GM12878 (cell line): ENCODE results near the gene NLRC5. TPM values are rescaled to one million over a fixed set of nuclear protein-coding genes. Genes with fewer than 3 reads are reported as not detected.

ENCODE experiments used
- ATF7 ChIP-seq: fragments of 450-650 bp; IDR thresholded peaks from 2 replicates; pipeline ENCODE4 v1.6.1; 2016; ENCODE audit warnings: low read depth, mild to moderate bottlenecking
- BHLHE40 ChIP-seq, 2 experiments: fragments of 450-650 bp in 1 of 2; IDR thresholded peaks; 2 replicates each; pipeline ENCODE4 v1.6.1; 2011 to 2017; ENCODE audit warnings: low read depth in 2 of 2, borderline replicate concordance in 1 of 2, improper control_type of control experiment in 1 of 2, low read length in 1 of 2, mild to moderate bottlenecking in 1 of 2
- POLR2AphosphoS5 ChIP-seq: IDR thresholded peaks from 2 replicates; pipeline ENCODE4 v1.6.1; 2011; ENCODE audit warnings: mild to moderate bottlenecking, low read length, inconsistent platforms
- ZBED1 ChIP-seq: IDR thresholded peaks from 2 replicates; pipeline ENCODE4 v1.6.1; 2016; ENCODE audit warnings: borderline replicate concordance
- polyA plus RNA-seq, 11 experiments: library from polyadenylated mRNA; depleted of rRNA in 4 of 11; unstranded in 6 of 11; stranded (reverse) in 5 of 11; fragments of >200 nt; fragmentation: Nextera tagmentation in 4 of 11; fragmentation: Illumina TruSeq in 1 of 11; extraction: Ambion mirVana in 4 of 11; extraction: Trizol in 1 of 11; gene quantifications; 1 replicate in 1 of 11; 2 replicates in 10 of 11; pipeline versions ENCODE4 v1.2.1 to v1.2.3, GENCODE V29; 2011 to 2016; ENCODE audit warnings: inconsistent platforms in 2 of 11, missing spikeins in 2 of 11, low read depth in 1 of 11
- total RNA-seq, 4 experiments: library from RNA; depleted of rRNA in 3 of 4; stranded (reverse); fragments of >200 nt in 3 of 4; fragmentation: Illumina TruSeq in 1 of 4; extraction: Trizol in 1 of 4; gene quantifications; 2 replicates each; pipeline versions ENCODE4 v1.2.1 to v1.2.3, GENCODE V29; 2013 to 2021
- TF ChIP-seq, protein P1 (sequence below): IDR thresholded peaks from 2 replicates; pipeline ENCODE4 v1.6.1; 2011; ENCODE audit warnings: borderline replicate concordance, low read depth, mild to moderate bottlenecking, moderate library complexity, low read length; ENCODE audit not compliant: insufficient read depth, poor library complexity, severe bottlenecking
- TF ChIP-seq, protein P2 (sequence below): fragments of 450-650 bp; formaldehyde crosslinking; IDR thresholded peaks from 2 replicates; pipeline ENCODE4 v1.4.0; 2020; ENCODE audit warnings: mild to moderate bottlenecking, moderate library complexity
- TF ChIP-seq, protein P3 (sequence below): fragments of 450-650 bp; IDR thresholded peaks from 2 replicates; pipeline ENCODE4 v1.6.1; 2017; ENCODE audit warnings: borderline replicate concordance
- TF ChIP-seq, protein P4 (sequence below): fragments of 450-650 bp; conservative IDR thresholded peaks from 2 replicates; pipeline ENCODE4 v1.6.1; 2017; ENCODE audit warnings: mild to moderate bottlenecking, moderate library complexity

NLRC5 gene
- total and polyA plus RNA-seq, 10 of the 15 experiments (the other 5 are each of a cell fraction or from before 2014, with no cell fraction given): 13.1 to 105 (median 57.3) TPM

DNA sequence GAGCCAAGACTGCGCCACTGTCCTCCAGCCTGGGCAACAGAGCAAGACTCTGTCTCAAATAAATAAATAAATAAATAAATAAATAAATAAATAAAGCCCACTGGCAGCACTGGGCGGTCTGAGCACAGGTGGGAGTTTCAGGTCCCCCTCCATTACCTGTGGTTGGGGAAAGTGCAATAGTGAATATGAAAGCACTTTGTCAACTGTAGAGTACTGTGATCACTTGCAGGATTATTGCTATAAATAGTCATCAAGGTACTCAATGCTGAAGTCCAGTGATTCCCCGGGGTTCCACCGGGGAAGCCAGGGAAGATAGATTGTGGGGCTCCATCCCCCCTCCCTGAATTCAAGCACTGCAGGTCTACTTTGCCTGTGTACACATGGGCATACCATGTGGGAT, 60.3 kb downstream of the NLRC5 start (continued):
- TF ChIP-seq, protein P1, sequence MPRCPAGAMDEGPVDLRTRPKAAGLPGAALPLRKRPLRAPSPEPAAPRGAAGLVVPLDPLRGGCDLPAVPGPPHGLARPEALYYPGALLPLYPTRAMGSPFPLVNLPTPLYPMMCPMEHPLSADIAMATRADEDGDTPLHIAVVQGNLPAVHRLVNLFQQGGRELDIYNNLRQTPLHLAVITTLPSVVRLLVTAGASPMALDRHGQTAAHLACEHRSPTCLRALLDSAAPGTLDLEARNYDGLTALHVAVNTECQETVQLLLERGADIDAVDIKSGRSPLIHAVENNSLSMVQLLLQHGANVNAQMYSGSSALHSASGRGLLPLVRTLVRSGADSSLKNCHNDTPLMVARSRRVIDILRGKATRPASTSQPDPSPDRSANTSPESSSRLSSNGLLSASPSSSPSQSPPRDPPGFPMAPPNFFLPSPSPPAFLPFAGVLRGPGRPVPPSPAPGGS: peak; percentile 68
- TF ChIP-seq, protein P2, sequence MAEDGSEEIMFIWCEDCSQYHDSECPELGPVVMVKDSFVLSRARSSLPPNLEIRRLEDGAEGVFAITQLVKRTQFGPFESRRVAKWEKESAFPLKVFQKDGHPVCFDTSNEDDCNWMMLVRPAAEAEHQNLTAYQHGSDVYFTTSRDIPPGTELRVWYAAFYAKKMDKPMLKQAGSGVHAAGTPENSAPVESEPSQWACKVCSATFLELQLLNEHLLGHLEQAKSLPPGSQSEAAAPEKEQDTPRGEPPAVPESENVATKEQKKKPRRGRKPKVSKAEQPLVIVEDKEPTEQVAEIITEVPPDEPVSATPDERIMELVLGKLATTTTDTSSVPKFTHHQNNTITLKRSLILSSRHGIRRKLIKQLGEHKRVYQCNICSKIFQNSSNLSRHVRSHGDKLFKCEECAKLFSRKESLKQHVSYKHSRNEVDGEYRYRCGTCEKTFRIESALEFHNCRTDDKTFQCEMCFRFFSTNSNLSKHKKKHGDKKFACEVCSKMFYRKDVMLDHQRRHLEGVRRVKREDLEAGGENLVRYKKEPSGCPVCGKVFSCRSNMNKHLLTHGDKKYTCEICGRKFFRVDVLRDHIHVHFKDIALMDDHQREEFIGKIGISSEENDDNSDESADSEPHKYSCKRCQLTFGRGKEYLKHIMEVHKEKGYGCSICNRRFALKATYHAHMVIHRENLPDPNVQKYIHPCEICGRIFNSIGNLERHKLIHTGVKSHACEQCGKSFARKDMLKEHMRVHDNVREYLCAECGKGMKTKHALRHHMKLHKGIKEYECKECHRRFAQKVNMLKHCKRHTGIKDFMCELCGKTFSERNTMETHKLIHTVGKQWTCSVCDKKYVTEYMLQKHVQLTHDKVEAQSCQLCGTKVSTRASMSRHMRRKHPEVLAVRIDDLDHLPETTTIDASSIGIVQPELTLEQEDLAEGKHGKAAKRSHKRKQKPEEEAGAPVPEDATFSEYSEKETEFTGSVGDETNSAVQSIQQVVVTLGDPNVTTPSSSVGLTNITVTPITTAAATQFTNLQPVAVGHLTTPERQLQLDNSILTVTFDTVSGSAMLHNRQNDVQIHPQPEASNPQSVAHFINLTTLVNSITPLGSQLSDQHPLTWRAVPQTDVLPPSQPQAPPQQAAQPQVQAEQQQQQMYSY: no peak
- TF ChIP-seq ATF7: 0 out of 2 replicates have a peak, but pooled peaks have one; percentile 30
- TF ChIP-seq, protein P3, sequence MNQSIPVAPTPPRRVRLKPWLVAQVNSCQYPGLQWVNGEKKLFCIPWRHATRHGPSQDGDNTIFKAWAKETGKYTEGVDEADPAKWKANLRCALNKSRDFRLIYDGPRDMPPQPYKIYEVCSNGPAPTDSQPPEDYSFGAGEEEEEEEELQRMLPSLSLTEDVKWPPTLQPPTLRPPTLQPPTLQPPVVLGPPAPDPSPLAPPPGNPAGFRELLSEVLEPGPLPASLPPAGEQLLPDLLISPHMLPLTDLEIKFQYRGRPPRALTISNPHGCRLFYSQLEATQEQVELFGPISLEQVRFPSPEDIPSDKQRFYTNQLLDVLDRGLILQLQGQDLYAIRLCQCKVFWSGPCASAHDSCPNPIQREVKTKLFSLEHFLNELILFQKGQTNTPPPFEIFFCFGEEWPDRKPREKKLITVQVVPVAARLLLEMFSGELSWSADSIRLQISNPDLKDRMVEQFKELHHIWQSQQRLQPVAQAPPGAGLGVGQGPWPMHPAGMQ: no peak
- no peak for TF ChIP-seq POLR2AphosphoS5
- TF ChIP-seq, protein P4, sequence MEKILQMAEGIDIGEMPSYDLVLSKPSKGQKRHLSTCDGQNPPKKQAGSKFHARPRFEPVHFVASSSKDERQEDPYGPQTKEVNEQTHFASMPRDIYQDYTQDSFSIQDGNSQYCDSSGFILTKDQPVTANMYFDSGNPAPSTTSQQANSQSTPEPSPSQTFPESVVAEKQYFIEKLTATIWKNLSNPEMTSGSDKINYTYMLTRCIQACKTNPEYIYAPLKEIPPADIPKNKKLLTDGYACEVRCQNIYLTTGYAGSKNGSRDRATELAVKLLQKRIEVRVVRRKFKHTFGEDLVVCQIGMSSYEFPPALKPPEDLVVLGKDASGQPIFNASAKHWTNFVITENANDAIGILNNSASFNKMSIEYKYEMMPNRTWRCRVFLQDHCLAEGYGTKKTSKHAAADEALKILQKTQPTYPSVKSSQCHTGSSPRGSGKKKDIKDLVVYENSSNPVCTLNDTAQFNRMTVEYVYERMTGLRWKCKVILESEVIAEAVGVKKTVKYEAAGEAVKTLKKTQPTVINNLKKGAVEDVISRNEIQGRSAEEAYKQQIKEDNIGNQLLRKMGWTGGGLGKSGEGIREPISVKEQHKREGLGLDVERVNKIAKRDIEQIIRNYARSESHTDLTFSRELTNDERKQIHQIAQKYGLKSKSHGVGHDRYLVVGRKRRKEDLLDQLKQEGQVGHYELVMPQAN: no peak
- TF ChIP-seq ZBED1: peak; percentile 91; the same call in 1 of the 2 replicates
- TF ChIP-seq BHLHE40 (IDR thresholded peaks at IDR 0.05; ENCODE audit: borderline replicate concordance in 1 of 2, low read depth in 2 of 2, low read length in 1 of 2): peak; percentile 33; a peak in 2 of 4 replicates
